PC-3 (cell line): ENCODE measurements around the gene CEP83. TPM values are rescaled to one million over a fixed set of nuclear protein-coding genes. Genes with fewer than 3 reads are reported as not detected.

Experiments used
- ATAC-seq: fragments of 200-7000 bp; cut with Tn5 transposase; 2 replicates; pipeline ENCODE4 v1.9.1; 2020; ENCODE audit warnings: mild to moderate bottlenecking, moderate library complexity
- BruUV-seq: library from RNA; stranded (reverse); fragments of 400-500 nt; replicated peaks from 2 replicates; lab custom pipeline; 2021; lab: Mats Ljungman, UMichigan
- CTCF ChIA-PET: fragments of 300-600 bp; sonication (Branson Sonifier 250); formaldehyde crosslinking; loops from one replicate; lab custom pipeline; 2022; ENCODE audit warnings: antibody characterized with exemption; lab: Charles Lee
- POLR2A ChIA-PET: fragments of 300-600 bp; sonication (Branson Sonifier 250); formaldehyde crosslinking; loops from one replicate; lab custom pipeline; 2022; ENCODE audit warnings: antibody characterized with exemption; ENCODE audit not compliant: unreplicated experiment; lab: Charles Lee
- DNase-seq: peaks from one replicate; pipeline ENCODE4 v3.0.0-alpha.2; 2015
- H2AFZ ChIP-seq: fragments of 300-600 bp; sonication (generic); 2 replicates; pipeline ENCODE4 v1.6.0; 2016; ENCODE audit warnings: antibody characterized with exemption, low read length
- H3F3A ChIP-seq: fragments of 300-600 bp; sonication (generic); one replicate; pipeline ENCODE4 v1.6.0; 2017; ENCODE audit warnings: antibody characterized with exemption, low read length, control low read depth, mild to moderate bottlenecking; ENCODE audit not compliant: unreplicated experiment
- H3K27ac ChIP-seq: fragments of 300-600 bp; sonication (generic); 2 replicates; pipeline ENCODE4 v1.5.1; 2016; ENCODE audit warnings: mild to moderate bottlenecking, low read length
- H3K27me3 ChIP-seq: fragments of 300-600 bp; sonication (generic); 2 replicates; pipeline ENCODE4 v1.6.1; 2016; ENCODE audit warnings: low read length, mixed read lengths
- H3K36me3 ChIP-seq: fragments of 300-600 bp; sonication (generic); 2 replicates; pipeline ENCODE4 v1.6.1; 2016; ENCODE audit warnings: low read depth, mixed run types, low read length, mixed read lengths
- H3K4me1 ChIP-seq: fragments of 300-600 bp; sonication (generic); 2 replicates; pipeline ENCODE4 v1.5.1; 2016; ENCODE audit warnings: low read length; ENCODE audit not compliant: insufficient read depth
- H3K4me2 ChIP-seq: fragments of 300-600 bp; sonication (generic); 2 replicates; pipeline ENCODE4 v1.6.0; 2016; ENCODE audit warnings: low read length
- H3K4me3 ChIP-seq: fragments of 300-600 bp; sonication (generic); 2 replicates; pipeline ENCODE4 v1.5.1; 2016; ENCODE audit warnings: mild to moderate bottlenecking, low read length, mixed read lengths
- H3K79me2 ChIP-seq: fragments of 300-600 bp; sonication (generic); 2 replicates; pipeline ENCODE4 v1.6.1; 2017; ENCODE audit warnings: low read length, mixed read lengths
- H3K9ac ChIP-seq: fragments of 300-600 bp; sonication (generic); 2 replicates; pipeline ENCODE4 v1.6.0; 2016; ENCODE audit warnings: mild to moderate bottlenecking, low read length
- H3K9me2 ChIP-seq: fragments of 300-600 bp; sonication (generic); replicated peaks from 2 replicates; pipeline ENCODE4 v1.6.1; 2016; ENCODE audit warnings: mixed run types, low read length, mixed read lengths
- H3K9me3 ChIP-seq: fragments of 300-600 bp; sonication (generic); 2 replicates; pipeline ENCODE4 v1.6.1; 2016; ENCODE audit warnings: low read length, mixed read lengths
- H4K20me1 ChIP-seq: fragments of 300-600 bp; sonication (generic); 2 replicates; pipeline ENCODE4 v1.6.1; 2016; ENCODE audit warnings: low read length, mixed read lengths
- CTCF ChIP-seq: fragments of 300-600 bp; sonication (generic); conservative IDR thresholded peaks from 2 replicates; pipeline ENCODE4 v1.5.1; 2017; ENCODE audit warnings: antibody characterized with exemption, low read depth, mild to moderate bottlenecking, low read length
- EZH2 ChIP-seq: fragments of 300-600 bp; sonication (generic); IDR thresholded peaks from one replicate; pipeline ENCODE4 v1.6.1; 2017; ENCODE audit warnings: antibody characterized with exemption, mild to moderate bottlenecking, low read length; ENCODE audit not compliant: unreplicated experiment
- EZH2phosphoT487 ChIP-seq: fragments of 300-600 bp; sonication (generic); IDR thresholded peaks from 2 replicates; pipeline ENCODE4 v1.6.1; 2018; ENCODE audit warnings: mild to moderate bottlenecking, antibody characterized with exemption, low read length, borderline replicate concordance
- intact Hi-C: fragments of 100-400 bp; cut with micrococcal nuclease; formaldehyde crosslinking; loops from 2 replicates; pipeline ENCODE4 v1.9.0; 2023
- total RNA-seq: library from RNA; depleted of rRNA; stranded (reverse); fragments of >200 nt; gene quantifications from 2 replicates; pipeline ENCODE4 v1.2.3, GENCODE V29; 2014

The CEP83 gene
- total RNA-seq, 1 experiment from 2014 or later: 11.8 TPM

- ATAC-seq: no peak
- POLR2A ChIA-PET: no interaction called here
- H2AFZ ChIP-seq: no peak overlapping the region
- H3K27ac ChIP-seq: no peak overlapping the region
- no peak overlapping the region for H3K9ac ChIP-seq
- no peaks in the 10 kb centered on the region for H4K20me1 ChIP-seq
- no peaks in the 10 kb centered on the region for H3F3A ChIP-seq
- no peak overlapping the region for H3K4me2 ChIP-seq
- intact Hi-C loops: no loop called here
- DNase-seq: no peak
- CTCF ChIA-PET: no interaction called here
- H3K79me2 ChIP-seq: no peaks in the 10 kb centered on the region
- no peaks in the 10 kb centered on the region for H3K36me3 ChIP-seq
- BruUV-seq: no TSS peak
- peaks cover 3% of the 10 kb centered on the region; the same call in 1 of the 2 replicates for H3K4me1 ChIP-seq
- no peaks in the 10 kb centered on the region for H3K9me2 ChIP-seq
- no peaks in the 10 kb centered on the region for H3K9me3 ChIP-seq
- H3K27me3 ChIP-seq: no peaks in the 10 kb centered on the region
- no peak overlapping the region for H3K4me3 ChIP-seq
- TF ChIP-seq EZH2phosphoT487 (no peak), CTCF (no peak), EZH2 (no peak)
These were observed 192.7 kb downstream of the CEP83 start for GRCh38 chr12:94266796-94267536.

DNA sequence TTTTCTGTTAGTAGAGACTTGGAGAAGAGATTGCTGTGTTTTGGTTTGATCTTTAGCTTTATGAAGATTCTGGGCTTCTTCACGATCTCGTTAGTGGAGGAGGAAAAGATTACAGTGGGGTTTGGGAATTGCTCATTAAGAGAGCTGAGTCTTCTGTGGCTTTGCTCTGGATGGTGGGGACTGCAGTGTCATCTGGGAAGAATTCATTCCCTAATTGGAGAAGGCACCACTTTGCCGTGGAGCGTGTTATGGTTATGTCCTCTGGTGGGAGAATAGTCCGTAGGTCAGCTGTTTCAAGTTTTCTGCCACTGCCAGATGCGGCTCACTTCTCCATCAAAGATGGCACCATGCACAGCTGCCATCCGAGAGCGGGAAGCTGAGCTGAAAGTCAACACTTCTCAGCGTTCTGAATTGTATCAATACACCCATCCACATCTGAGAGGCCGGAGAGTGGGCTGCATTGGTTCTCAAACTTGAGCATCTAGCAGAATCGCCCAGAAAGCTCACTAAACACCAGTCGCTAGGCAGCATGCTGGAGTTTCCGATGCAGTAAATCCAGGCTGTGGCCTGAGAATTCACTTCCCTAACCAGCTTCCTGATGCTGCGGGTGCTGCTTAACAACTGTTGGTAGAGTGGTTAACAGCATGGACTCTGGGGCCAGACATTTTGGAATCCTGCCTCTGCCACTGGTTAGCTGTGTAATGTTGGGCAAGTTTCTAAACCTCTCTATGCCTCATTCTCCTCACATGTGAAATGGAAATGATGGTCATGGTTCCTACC is 193.5 kb downstream of the CEP83 start:
- Histone ChIP-seq H3K9ac (no peak overlapping the region), H3K36me3 (no peaks in the 10 kb centered on the region), H3K4me1 (peaks cover 5% of the 10 kb centered on the region; the same call in 1 of the 2 replicates), H3K9me3 (no peaks in the 10 kb centered on the region), H3K27me3 (no peaks in the 10 kb centered on the region), H3F3A (no peaks in the 10 kb centered on the region), H3K9me2 (no peaks in the 10 kb centered on the region), H3K27ac (no peak overlapping the region), H2AFZ (no peak overlapping the region), H3K4me2 (no peak overlapping the region), H3K79me2 (no peaks in the 10 kb centered on the region), H4K20me1 (no peaks in the 10 kb centered on the region), H3K4me3 (no peak overlapping the region)
- ChIA-PET CTCF (no interaction called here), POLR2A (no interaction called here)
- DNase-seq: no peak
- no peak for ATAC-seq
- intact Hi-C loops: no loop called here
- TF ChIP-seq EZH2 (no peak), CTCF (no peak), EZH2phosphoT487 (no peak)
- no TSS peak for BruUV-seq

GRCh38 chr12:94265539-94265938 is 194.1 kb downstream of the CEP83 start:
- ATAC-seq (no peak), DNase-seq (no peak)
- intact Hi-C loops: no loop called here
- H3K4me2 ChIP-seq: no peak overlapping the region
- H3K4me1 ChIP-seq: peaks cover 5% of the 10 kb centered on the region; the same call in 1 of the 2 replicates
- H3K36me3 ChIP-seq: no peaks in the 10 kb centered on the region
- H3K27ac ChIP-seq: no peak overlapping the region
- H3K9me3 ChIP-seq: no peaks in the 10 kb centered on the region
- no peak for TF ChIP-seq CTCF
- TF ChIP-seq EZH2phosphoT487: no peak
- TF ChIP-seq EZH2: no peak
- H3F3A ChIP-seq: no peaks in the 10 kb centered on the region
- H3K4me3 ChIP-seq: no peak overlapping the region
- no peaks in the 10 kb centered on the region for H3K79me2 ChIP-seq
- POLR2A ChIA-PET: no interaction called here
- CTCF ChIA-PET: no interaction called here
- no peaks in the 10 kb centered on the region for H3K27me3 ChIP-seq
- H2AFZ ChIP-seq: no peak overlapping the region
- H4K20me1 ChIP-seq: no peaks in the 10 kb centered on the region
- no peak overlapping the region for H3K9ac ChIP-seq
- no peaks in the 10 kb centered on the region for H3K9me2 ChIP-seq
- no TSS peak for BruUV-seq
